ENCODE data around the gene CERS2. TPM values are rescaled to one million over a fixed set of nuclear protein-coding genes. Genes with fewer than 3 reads are reported as not detected.

Gene CERS2
- total and polyA plus RNA-seq, 2 of the 13 experiments (the other 11 are each of a cell fraction or from before 2014, with no cell fraction given): 269 to 298 TPM

DNA sequence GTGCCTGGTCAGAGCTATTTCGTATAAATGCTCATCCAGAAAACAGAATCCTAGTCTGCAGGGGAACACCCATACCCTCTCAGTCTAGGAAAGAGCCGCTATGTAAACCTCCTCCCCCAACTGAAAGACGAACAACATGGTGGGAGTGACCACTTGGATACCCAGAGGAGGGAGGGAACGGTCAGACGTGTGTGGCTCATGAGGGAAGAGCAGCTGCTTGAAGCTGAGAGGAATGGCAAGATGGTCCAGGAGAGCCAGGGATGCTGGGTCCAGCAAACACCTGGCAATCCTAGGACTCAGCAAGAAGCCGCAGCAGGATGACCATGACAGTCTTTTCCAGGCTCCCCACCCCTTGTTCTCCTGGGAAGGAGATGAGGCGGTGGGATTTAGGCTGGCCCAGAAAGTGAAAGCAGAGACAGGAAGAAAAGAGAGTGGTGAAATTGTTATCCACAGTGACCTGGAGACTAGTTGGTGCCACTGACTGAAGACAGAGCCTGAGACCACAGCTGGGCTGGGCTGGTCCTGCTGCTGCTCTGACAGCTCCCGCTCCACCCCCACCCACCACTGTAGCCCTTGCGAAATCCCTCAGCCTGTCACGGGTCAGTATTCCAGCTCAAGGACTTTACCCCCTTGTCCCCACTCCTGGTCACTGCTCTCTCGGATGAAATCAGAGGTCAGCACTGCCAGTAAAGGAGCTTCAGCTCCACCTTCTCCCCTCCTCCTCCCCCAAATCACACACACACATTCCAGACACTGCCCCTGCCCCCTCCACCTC, 3.6 kb downstream of the CERS2 start (continued):
- peak; percentile 99 for TF ChIP-seq SIN3A (IDR thresholded peaks at IDR 0.05; ENCODE audit: borderline replicate concordance, low read depth, low read length)
- TF ChIP-seq ZIK1 (CRISPR knock-in tag; IDR thresholded peaks at IDR 0.05; ENCODE audit: borderline replicate concordance, low read depth): no peak
- peak; percentile 46; the same call in 1 of the 2 replicates for TF ChIP-seq GABPB1 (CRISPR knock-in tag; IDR thresholded peaks at IDR 0.05)
- TF ChIP-seq, protein P1, sequence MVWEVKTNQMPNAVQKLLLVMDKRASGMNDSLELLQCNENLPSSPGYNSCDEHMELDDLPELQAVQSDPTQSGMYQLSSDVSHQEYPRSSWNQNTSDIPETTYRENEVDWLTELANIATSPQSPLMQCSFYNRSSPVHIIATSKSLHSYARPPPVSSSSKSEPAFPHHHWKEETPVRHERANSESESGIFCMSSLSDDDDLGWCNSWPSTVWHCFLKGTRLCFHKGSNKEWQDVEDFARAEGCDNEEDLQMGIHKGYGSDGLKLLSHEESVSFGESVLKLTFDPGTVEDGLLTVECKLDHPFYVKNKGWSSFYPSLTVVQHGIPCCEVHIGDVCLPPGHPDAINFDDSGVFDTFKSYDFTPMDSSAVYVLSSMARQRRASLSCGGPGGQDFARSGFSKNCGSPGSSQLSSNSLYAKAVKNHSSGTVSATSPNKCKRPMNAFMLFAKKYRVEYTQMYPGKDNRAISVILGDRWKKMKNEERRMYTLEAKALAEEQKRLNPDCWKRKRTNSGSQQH (CRISPR knock-in tag; IDR thresholded peaks at IDR 0.05; ENCODE audit: low read depth): 0 out of 2 replicates have a peak, but pooled peaks have one; percentile 69
- TF ChIP-seq, protein P2, sequence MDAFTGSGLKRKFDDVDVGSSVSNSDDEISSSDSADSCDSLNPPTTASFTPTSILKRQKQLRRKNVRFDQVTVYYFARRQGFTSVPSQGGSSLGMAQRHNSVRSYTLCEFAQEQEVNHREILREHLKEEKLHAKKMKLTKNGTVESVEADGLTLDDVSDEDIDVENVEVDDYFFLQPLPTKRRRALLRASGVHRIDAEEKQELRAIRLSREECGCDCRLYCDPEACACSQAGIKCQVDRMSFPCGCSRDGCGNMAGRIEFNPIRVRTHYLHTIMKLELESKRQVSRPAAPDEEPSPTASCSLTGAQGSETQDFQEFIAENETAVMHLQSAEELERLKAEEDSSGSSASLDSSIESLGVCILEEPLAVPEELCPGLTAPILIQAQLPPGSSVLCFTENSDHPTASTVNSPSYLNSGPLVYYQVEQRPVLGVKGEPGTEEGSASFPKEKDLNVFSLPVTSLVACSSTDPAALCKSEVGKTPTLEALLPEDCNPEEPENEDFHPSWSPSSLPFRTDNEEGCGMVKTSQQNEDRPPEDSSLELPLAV (CRISPR knock-in tag; conservative IDR thresholded peaks at IDR 0.05; ENCODE audit: low read depth): no peak
- TF ChIP-seq, protein P3, sequence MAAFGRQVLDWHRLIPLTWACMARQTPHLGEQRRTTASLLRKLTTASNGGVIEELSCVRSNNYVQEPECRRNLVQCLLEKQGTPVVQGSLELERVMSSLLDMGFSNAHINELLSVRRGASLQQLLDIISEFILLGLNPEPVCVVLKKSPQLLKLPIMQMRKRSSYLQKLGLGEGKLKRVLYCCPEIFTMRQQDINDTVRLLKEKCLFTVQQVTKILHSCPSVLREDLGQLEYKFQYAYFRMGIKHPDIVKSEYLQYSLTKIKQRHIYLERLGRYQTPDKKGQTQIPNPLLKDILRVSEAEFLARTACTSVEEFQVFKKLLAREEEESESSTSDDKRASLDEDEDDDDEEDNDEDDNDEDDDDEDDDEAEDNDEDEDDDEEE (CRISPR knock-in tag; IDR thresholded peaks at IDR 0.05): no peak
- TF ChIP-seq, protein P4, sequence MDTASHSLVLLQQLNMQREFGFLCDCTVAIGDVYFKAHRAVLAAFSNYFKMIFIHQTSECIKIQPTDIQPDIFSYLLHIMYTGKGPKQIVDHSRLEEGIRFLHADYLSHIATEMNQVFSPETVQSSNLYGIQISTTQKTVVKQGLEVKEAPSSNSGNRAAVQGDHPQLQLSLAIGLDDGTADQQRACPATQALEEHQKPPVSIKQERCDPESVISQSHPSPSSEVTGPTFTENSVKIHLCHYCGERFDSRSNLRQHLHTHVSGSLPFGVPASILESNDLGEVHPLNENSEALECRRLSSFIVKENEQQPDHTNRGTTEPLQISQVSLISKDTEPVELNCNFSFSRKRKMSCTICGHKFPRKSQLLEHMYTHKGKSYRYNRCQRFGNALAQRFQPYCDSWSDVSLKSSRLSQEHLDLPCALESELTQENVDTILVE (CRISPR knock-in tag; IDR thresholded peaks at IDR 0.05): peak; percentile 35; the same call in 1 of the 2 replicates
- TF ChIP-seq ZSCAN9 (CRISPR knock-in tag; IDR thresholded peaks at IDR 0.05; ENCODE audit: borderline replicate concordance): no peak
- peak; percentile 20; the same call in 1 of the 2 replicates for TF ChIP-seq MIXL1 (CRISPR knock-in tag; IDR thresholded peaks at IDR 0.05)
- TF ChIP-seq ZNF253 (CRISPR knock-in tag; IDR thresholded peaks at IDR 0.05; ENCODE audit: borderline replicate concordance): no peak
- TF ChIP-seq ZNF230 (CRISPR knock-in tag; IDR thresholded peaks at IDR 0.05): no peak; the same call in 1 of the 2 replicates
- TF ChIP-seq ZNF251 (CRISPR knock-in tag; IDR thresholded peaks at IDR 0.05): no peak
- TF ChIP-seq ZNF614 (CRISPR knock-in tag; IDR thresholded peaks at IDR 0.05; ENCODE audit: borderline replicate concordance): 0 out of 2 replicates have a peak, but pooled peaks have one; percentile 75
- peak; percentile 85 to 91; a peak in 3 of 4 replicates for TF ChIP-seq NR2F1 (CRISPR knock-in tag; IDR thresholded peaks at IDR 0.05)
- TF ChIP-seq KLF16 (CRISPR knock-in tag; IDR thresholded peaks at IDR 0.05): peak in 1 of 2 experiments; percentile 86; a peak in 2 of 4 replicates
- peak; percentile 95 for TF ChIP-seq RXRA (CRISPR knock-in tag; IDR thresholded peaks at IDR 0.05)
- TF ChIP-seq SP4 (CRISPR knock-in tag; IDR thresholded peaks at IDR 0.05): peak; percentile 81
- TF ChIP-seq ZNF792 (CRISPR knock-in tag; IDR thresholded peaks at IDR 0.05): 0 out of 2 replicates have a peak, but pooled peaks have one; percentile 32
- TF ChIP-seq, protein P5, sequence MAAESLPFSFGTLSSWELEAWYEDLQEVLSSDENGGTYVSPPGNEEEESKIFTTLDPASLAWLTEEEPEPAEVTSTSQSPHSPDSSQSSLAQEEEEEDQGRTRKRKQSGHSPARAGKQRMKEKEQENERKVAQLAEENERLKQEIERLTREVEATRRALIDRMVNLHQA (CRISPR knock-in tag; IDR thresholded peaks at IDR 0.05): no peak
- no peak for TF ChIP-seq TCF12 (IDR thresholded peaks at IDR 0.05)
- 0 out of 2 replicates have a peak, but pooled peaks have one; percentile 71 for TF ChIP-seq TCF12 (CRISPR knock-in tag; IDR thresholded peaks at IDR 0.05)
- TF ChIP-seq ZNF337 (CRISPR knock-in tag; IDR thresholded peaks at IDR 0.05; ENCODE audit: borderline replicate concordance, low read depth): no peak
- no peak for TF ChIP-seq ZNF33A (CRISPR knock-in tag; IDR thresholded peaks at IDR 0.05; ENCODE audit: borderline replicate concordance)
- 0 out of 2 replicates have a peak, but pooled peaks have one; percentile 9 for TF ChIP-seq EEA1 (CRISPR knock-in tag; IDR thresholded peaks at IDR 0.05; ENCODE audit: borderline replicate concordance)
- TF ChIP-seq PRPF4 (IDR thresholded peaks at IDR 0.05; ENCODE audit: low read depth, low read length, poor library complexity, severe bottlenecking): peak; percentile 60
